ENCODE measurements around the gene CFAP77. TPM values are rescaled to one million over a fixed set of nuclear protein-coding genes. Genes with fewer than 3 reads are reported as not detected.

Gene CFAP77
- total and polyA plus RNA-seq, 2 experiments from 2014 or later, result not detected

GRCh38 chr9:132548751-132549640 lies 139.0 kb downstream of the CFAP77 start:
- 54 to 56% methylated on average over 17 of the region's 17 CpGs for WGBS, 2 experiments (ENCODE audit: low coverage in 1 of 2, low lambda C conversion rate in 2 of 2, missing lambda C conversion rate in 2 of 2)
- H4K20me1 ChIP-seq (ENCODE audit: insufficient read depth), result no peaks in the 10 kb centered on the region
- no peak overlapping the region for H3K27ac ChIP-seq
- H3K27me3 ChIP-seq (replicated peaks; ENCODE audit: insufficient read depth), result peaks cover 36% of the 10 kb centered on the region
- no peaks in the 10 kb centered on the region for H3K4me1 ChIP-seq (ENCODE audit: insufficient read depth)
- TF ChIP-seq EZH2phosphoT487 (IDR thresholded peaks at IDR 0.05; ENCODE audit: insufficient read depth, low read depth), result no peak
- TF ChIP-seq EZH2 (IDR thresholded peaks at IDR 0.05; ENCODE audit: insufficient read depth, poor library complexity, severe bottlenecking), result no peak
- no peak overlapping the region for H3K4me3 ChIP-seq
- no peaks in the 10 kb centered on the region for H3K79me2 ChIP-seq (ENCODE audit: insufficient read depth)
- no peaks in the 10 kb centered on the region for H3K9me3 ChIP-seq (ENCODE audit: low read depth)
- no peak overlapping the region for H3K9ac ChIP-seq
- no peaks in the 10 kb centered on the region for H3K9me2 ChIP-seq (ENCODE audit: insufficient read depth)
- in situ Hi-C loops (cut with MboI), result no loop called here
- no peak overlapping the region for H3K4me2 ChIP-seq (ENCODE audit: unreplicated experiment)
- H2AFZ ChIP-seq, result no peak overlapping the region
- no peaks in the 10 kb centered on the region for H3F3A ChIP-seq (ENCODE audit: insufficient read depth)
- DNase-seq, result no peak
- no peaks in the 10 kb centered on the region for H3K36me3 ChIP-seq (ENCODE audit: low read depth)

GRCh38 chr9:132551556-132551955 lies 141.5 kb downstream of the CFAP77 start:
- in situ Hi-C loops (cut with MboI), result no loop called here
- no peak overlapping the region for H3K4me2 ChIP-seq (ENCODE audit: unreplicated experiment)
- H3K9ac ChIP-seq, result no peak overlapping the region
- H3F3A ChIP-seq (ENCODE audit: insufficient read depth), result no peaks in the 10 kb centered on the region
- H3K79me2 ChIP-seq (ENCODE audit: insufficient read depth), result no peaks in the 10 kb centered on the region
- WGBS, 2 experiments (ENCODE audit: low coverage in 1 of 2, low lambda C conversion rate in 2 of 2, missing lambda C conversion rate in 2 of 2), result 40 to 42% methylated on average over 13 of the region's 13 CpGs
- H4K20me1 ChIP-seq (ENCODE audit: insufficient read depth), result no peaks in the 10 kb centered on the region
- H3K36me3 ChIP-seq (ENCODE audit: low read depth), result no peaks in the 10 kb centered on the region
- H3K9me2 ChIP-seq (ENCODE audit: insufficient read depth), result no peaks in the 10 kb centered on the region
- no peaks in the 10 kb centered on the region for H3K9me3 ChIP-seq (ENCODE audit: low read depth)
- H3K27ac ChIP-seq, result no peak overlapping the region
- DNase-seq, result no peak
- no peaks in the 10 kb centered on the region for H3K4me1 ChIP-seq (ENCODE audit: insufficient read depth)
- TF ChIP-seq EZH2phosphoT487 (IDR thresholded peaks at IDR 0.05; ENCODE audit: insufficient read depth, low read depth) (no peak), EZH2 (IDR thresholded peaks at IDR 0.05; ENCODE audit: insufficient read depth, poor library complexity, severe bottlenecking) (no peak)
- peaks cover 37% of the 10 kb centered on the region for H3K27me3 ChIP-seq (replicated peaks; ENCODE audit: insufficient read depth)
- H3K4me3 ChIP-seq, result no peak overlapping the region
- H2AFZ ChIP-seq, result no peak overlapping the region

GRCh38 chr9:132552041-132552440 lies 142.0 kb downstream of the CFAP77 start:
- no peak for TF ChIP-seq EZH2 (IDR thresholded peaks at IDR 0.05; ENCODE audit: insufficient read depth, poor library complexity, severe bottlenecking)
- TF ChIP-seq EZH2phosphoT487 (IDR thresholded peaks at IDR 0.05; ENCODE audit: insufficient read depth, low read depth), result no peak
- 68 to 70% methylated on average over 12 of the region's 12 CpGs for WGBS, 2 experiments (ENCODE audit: low coverage in 1 of 2, low lambda C conversion rate in 2 of 2, missing lambda C conversion rate in 2 of 2)
- in situ Hi-C loops (cut with MboI), result no loop called here

GRCh38 chr9:132554755-132555154 lies 144.7 kb downstream of the CFAP77 start:
- 38 to 56% methylated on average over 2 of the region's 2 CpGs for WGBS, 2 experiments (ENCODE audit: low coverage in 1 of 2, low lambda C conversion rate in 2 of 2, missing lambda C conversion rate in 2 of 2)
- Histone ChIP-seq H3K27ac (no peak overlapping the region), H3K4me3 (no peak overlapping the region), H3K36me3 (ENCODE audit: low read depth) (no peaks in the 10 kb centered on the region), H4K20me1 (ENCODE audit: insufficient read depth) (no peaks in the 10 kb centered on the region), H3K9ac (no peak overlapping the region), H3F3A (ENCODE audit: insufficient read depth) (no peaks in the 10 kb centered on the region), H2AFZ (no peak overlapping the region), H3K27me3 (replicated peaks; ENCODE audit: insufficient read depth) (peaks cover 33% of the 10 kb centered on the region), H3K9me2 (ENCODE audit: insufficient read depth) (no peaks in the 10 kb centered on the region), H3K9me3 (ENCODE audit: low read depth) (no peaks in the 10 kb centered on the region), H3K4me1 (ENCODE audit: insufficient read depth) (no peaks in the 10 kb centered on the region), H3K79me2 (ENCODE audit: insufficient read depth) (no peaks in the 10 kb centered on the region), H3K4me2 (ENCODE audit: unreplicated experiment) (no peak overlapping the region)
- DNase-seq, result no peak
- in situ Hi-C loops (cut with MboI), result no loop called here
- no peak for TF ChIP-seq EZH2 (IDR thresholded peaks at IDR 0.05; ENCODE audit: insufficient read depth, poor library complexity, severe bottlenecking)
- no peak for TF ChIP-seq EZH2phosphoT487 (IDR thresholded peaks at IDR 0.05; ENCODE audit: insufficient read depth, low read depth)

More at GRCh38 chr9:132552041-132552440, 142.0 kb downstream of the CFAP77 start:
- no peak overlapping the region for H2AFZ ChIP-seq
- no peak overlapping the region for H3K4me3 ChIP-seq
- H3K9ac ChIP-seq, result no peak overlapping the region
- no peaks in the 10 kb centered on the region for H3K36me3 ChIP-seq (ENCODE audit: low read depth)
- H3K4me2 ChIP-seq (ENCODE audit: unreplicated experiment), result no peak overlapping the region
- H3K4me1 ChIP-seq (ENCODE audit: insufficient read depth), result no peaks in the 10 kb centered on the region
- no peaks in the 10 kb centered on the region for H4K20me1 ChIP-seq (ENCODE audit: insufficient read depth)
- no peaks in the 10 kb centered on the region for H3F3A ChIP-seq (ENCODE audit: insufficient read depth)
- no peaks in the 10 kb centered on the region for H3K79me2 ChIP-seq (ENCODE audit: insufficient read depth)
- peaks cover 36% of the 10 kb centered on the region for H3K27me3 ChIP-seq (replicated peaks; ENCODE audit: insufficient read depth)
- DNase-seq, result no peak
- H3K27ac ChIP-seq, result no peak overlapping the region
- H3K9me2 ChIP-seq (ENCODE audit: insufficient read depth), result no peaks in the 10 kb centered on the region
- no peaks in the 10 kb centered on the region for H3K9me3 ChIP-seq (ENCODE audit: low read depth)
